ENCODE data around the gene LHFPL3. TPM values are rescaled to one million over a fixed set of nuclear protein-coding genes. Genes with fewer than 3 reads are reported as not detected.

Gene LHFPL3
- total RNA-seq, 1 experiment from 2014 or later = not detected

DNA sequence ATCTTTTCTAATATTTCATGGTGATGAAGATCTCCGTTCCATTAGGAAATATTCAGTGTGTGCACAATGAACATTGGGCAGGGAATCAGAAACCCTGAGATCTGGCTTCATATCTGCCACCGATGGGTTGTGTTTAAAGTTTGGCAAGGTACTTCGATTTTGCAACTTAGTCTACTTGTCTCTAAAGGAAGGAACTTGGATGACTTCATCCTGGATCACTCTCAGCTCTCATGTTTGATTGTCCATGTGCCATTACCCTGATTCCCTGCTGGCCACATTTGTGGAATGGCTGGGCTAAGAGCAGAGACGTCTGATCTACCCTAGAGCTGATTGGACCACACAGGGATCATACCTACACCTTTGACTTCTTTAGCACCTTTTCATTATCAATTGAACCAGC is 508.6 kb downstream of the LHFPL3 start:
- POLR2A ChIA-PET = no interaction called here
- H2AFZ ChIP-seq (ENCODE audit: low read depth, low read length, poor library complexity, severe bottlenecking) = no peak overlapping the region
- H3K9me3 ChIP-seq (ENCODE audit: control insufficient read depth in 1 of 2, insufficient read depth in 1 of 2, low read depth in 1 of 2, low read length in 2 of 2) = no peaks in the 10 kb centered on the region
- peaks cover 56% of the 10 kb centered on the region for H3K27me3 ChIP-seq (ENCODE audit: insufficient read depth, low read length)
- no peak overlapping the region for H3K9ac ChIP-seq (ENCODE audit: low read length)
- no peaks in the 10 kb centered on the region for H3K4me1 ChIP-seq (ENCODE audit: control insufficient read depth in 1 of 2, insufficient read depth in 2 of 2, low read length in 2 of 2)
- H3K36me3 ChIP-seq (ENCODE audit: control insufficient read depth in 1 of 2, insufficient read depth in 2 of 2, low read length in 2 of 2) = no peaks in the 10 kb centered on the region
- BruUV-seq (replicated peaks) = no TSS peak
- RAD21 ChIA-PET (ENCODE audit: low non-redundant PET in 1 of 2, low total read pairs in 2 of 2, uncharacterized antibody in 2 of 2, unreplicated experiment in 2 of 2) = no interaction called here
- no peak for ATAC-seq
- H3K4me3 ChIP-seq (replicated peaks in 1 of 2; ENCODE audit: low read depth in 1 of 2, low read length in 2 of 2) = no peak overlapping the region
- no peak for TF ChIP-seq POLR2A (IDR thresholded peaks at IDR 0.05; ENCODE audit: borderline replicate concordance, extremely low read depth, insufficient read depth, insufficient read length)
- no peak for TF ChIP-seq EGR1 (IDR thresholded peaks at IDR 0.05; ENCODE audit: low read depth)
- no peak for TF ChIP-seq CBX3 (IDR thresholded peaks at IDR 0.05; ENCODE audit: low read depth)
- TF ChIP-seq ZFX (IDR thresholded peaks at IDR 0.05) = no peak
- TF ChIP-seq, protein P1, sequence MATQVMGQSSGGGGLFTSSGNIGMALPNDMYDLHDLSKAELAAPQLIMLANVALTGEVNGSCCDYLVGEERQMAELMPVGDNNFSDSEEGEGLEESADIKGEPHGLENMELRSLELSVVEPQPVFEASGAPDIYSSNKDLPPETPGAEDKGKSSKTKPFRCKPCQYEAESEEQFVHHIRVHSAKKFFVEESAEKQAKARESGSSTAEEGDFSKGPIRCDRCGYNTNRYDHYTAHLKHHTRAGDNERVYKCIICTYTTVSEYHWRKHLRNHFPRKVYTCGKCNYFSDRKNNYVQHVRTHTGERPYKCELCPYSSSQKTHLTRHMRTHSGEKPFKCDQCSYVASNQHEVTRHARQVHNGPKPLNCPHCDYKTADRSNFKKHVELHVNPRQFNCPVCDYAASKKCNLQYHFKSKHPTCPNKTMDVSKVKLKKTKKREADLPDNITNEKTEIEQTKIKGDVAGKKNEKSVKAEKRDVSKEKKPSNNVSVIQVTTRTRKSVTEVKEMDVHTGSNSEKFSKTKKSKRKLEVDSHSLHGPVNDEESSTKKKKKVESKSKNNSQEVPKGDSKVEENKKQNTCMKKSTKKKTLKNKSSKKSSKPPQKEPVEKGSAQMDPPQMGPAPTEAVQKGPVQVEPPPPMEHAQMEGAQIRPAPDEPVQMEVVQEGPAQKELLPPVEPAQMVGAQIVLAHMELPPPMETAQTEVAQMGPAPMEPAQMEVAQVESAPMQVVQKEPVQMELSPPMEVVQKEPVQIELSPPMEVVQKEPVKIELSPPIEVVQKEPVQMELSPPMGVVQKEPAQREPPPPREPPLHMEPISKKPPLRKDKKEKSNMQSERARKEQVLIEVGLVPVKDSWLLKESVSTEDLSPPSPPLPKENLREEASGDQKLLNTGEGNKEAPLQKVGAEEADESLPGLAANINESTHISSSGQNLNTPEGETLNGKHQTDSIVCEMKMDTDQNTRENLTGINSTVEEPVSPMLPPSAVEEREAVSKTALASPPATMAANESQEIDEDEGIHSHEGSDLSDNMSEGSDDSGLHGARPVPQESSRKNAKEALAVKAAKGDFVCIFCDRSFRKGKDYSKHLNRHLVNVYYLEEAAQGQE (IDR thresholded peaks at IDR 0.05; ENCODE audit: low read depth) = no peak
- no peak for TF ChIP-seq EZH2phosphoT487 (IDR thresholded peaks at IDR 0.05; ENCODE audit: borderline replicate concordance)
- TF ChIP-seq CEBPB (IDR thresholded peaks at IDR 0.05; ENCODE audit: low read depth) = no peak
- TF ChIP-seq TCF7L2 (IDR thresholded peaks at IDR 0.05; ENCODE audit: borderline replicate concordance, extremely low read depth, insufficient read depth, insufficient read length) = no peak
- TF ChIP-seq FOSL1 (IDR thresholded peaks at IDR 0.05; ENCODE audit: low read depth) = no peak
- TF ChIP-seq SP1 (IDR thresholded peaks at IDR 0.05; ENCODE audit: low read depth) = no peak
- TF ChIP-seq, protein P2, sequence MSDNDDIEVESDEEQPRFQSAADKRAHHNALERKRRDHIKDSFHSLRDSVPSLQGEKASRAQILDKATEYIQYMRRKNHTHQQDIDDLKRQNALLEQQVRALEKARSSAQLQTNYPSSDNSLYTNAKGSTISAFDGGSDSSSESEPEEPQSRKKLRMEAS (IDR thresholded peaks at IDR 0.05) = no peak
- TF ChIP-seq ELF1 (IDR thresholded peaks at IDR 0.05; ENCODE audit: borderline replicate concordance, low read depth) = no peak
- no peak for TF ChIP-seq JUND (IDR thresholded peaks at IDR 0.05)
- no peak for TF ChIP-seq SRF (IDR thresholded peaks at IDR 0.05; ENCODE audit: low read depth)
- H3K4me2 ChIP-seq (ENCODE audit: low read length) = no peak overlapping the region
- no peak for DNase-seq (ENCODE audit: low read depth, low spot score)
- CTCF ChIA-PET = no interaction called here
- H3K27ac ChIP-seq (ENCODE audit: low read depth, low read length) = no peak overlapping the region
- intact Hi-C loops (cut with micrococcal nuclease) = no loop called here
- no peaks in the 10 kb centered on the region for H3K79me2 ChIP-seq (ENCODE audit: insufficient read depth, low read length)
- H3K9me2 ChIP-seq (ENCODE audit: insufficient read depth) = 0 out of 2 replicates have a peak, but pooled peaks cover 3% of the 10 kb centered on the region
- no peaks in the 10 kb centered on the region for H4K20me1 ChIP-seq (ENCODE audit: insufficient read depth)
